ENCODE data around the gene CHIT1. TPM values are rescaled to one million over a fixed set of nuclear protein-coding genes. Genes with fewer than 3 reads are reported as not detected.
"Not testable (repeated sequence)": the region's sequence is repeated elsewhere in the genome, so short reads cannot be mapped to it uniquely, and the experiment has no call there.

Gene CHIT1
- total RNA-seq, 4 donors from 2014 or later: 0.07 to 0.77 TPM; not detected in 2

GRCh38 chr1:203252678-203253077 is 23.2 kb upstream of the CHIT1 start:
- intact Hi-C loops (cut with DNase I; ENCODE audit: low total_unique reads): no loop called here
- Histone ChIP-seq H3K27me3 (no peaks in the 10 kb centered on the region), H3K36me3 (no peaks in the 10 kb centered on the region), H3K4me3 (no peak overlapping the region), H3K9me3 (no peaks in the 10 kb centered on the region), H3K27ac (no peak overlapping the region), H3K4me1 (no peaks in the 10 kb centered on the region)
- TF ChIP-seq CTCF (IDR thresholded peaks at IDR 0.05): no peak
- TF ChIP-seq POLR2A (IDR thresholded peaks at IDR 0.05): no peak
- no peak for DNase-seq

DNA sequence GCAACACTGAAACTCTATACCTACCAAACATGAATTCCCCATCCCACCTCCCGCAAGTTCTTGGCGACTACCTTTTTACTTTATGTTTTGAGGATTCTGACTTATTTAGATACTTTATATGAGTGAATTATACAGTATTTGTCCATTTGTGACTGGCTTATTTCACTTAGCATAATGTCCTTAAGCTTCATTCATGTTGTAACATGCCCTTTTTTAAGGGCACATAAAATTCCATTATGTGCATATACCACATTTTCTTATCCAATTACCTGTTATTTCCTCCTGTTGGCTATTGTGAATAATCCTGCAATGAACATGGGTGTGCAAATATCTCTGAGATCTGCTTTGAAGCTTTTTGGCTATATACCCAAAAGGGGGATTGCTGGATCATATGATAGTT is 22.0 kb upstream of the CHIT1 start:
- H3K9me3 ChIP-seq: no peaks in the 10 kb centered on the region
- TF ChIP-seq POLR2A (IDR thresholded peaks at IDR 0.05): no peak
- H3K4me3 ChIP-seq: no peak overlapping the region
- H3K4me1 ChIP-seq: no peaks in the 10 kb centered on the region
- no peaks in the 10 kb centered on the region for H3K36me3 ChIP-seq
- intact Hi-C loops (cut with DNase I; ENCODE audit: low total_unique reads): no loop called here
- DNase-seq: no peak
- no peaks in the 10 kb centered on the region for H3K27me3 ChIP-seq
- no peak overlapping the region for H3K27ac ChIP-seq

DNA sequence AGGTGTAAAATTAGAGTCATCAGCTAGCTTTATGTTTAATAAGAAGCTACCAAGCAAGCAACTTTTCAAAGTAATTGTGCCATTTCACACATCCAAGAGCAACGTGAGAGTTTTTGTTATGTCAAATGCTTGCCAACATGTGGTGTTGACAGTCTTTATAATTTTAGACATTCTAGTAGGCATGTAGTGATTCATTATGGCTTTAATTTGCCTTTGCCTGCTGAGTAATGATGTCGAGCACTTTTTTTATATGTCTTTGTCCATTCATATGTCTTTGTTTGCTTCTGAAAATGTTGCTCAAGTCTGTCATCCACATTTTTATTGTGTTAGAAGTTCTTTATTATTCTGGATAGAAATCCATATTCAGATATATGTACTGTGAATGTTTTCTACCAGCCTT is 21.4 kb upstream of the CHIT1 start:
- H3K36me3 ChIP-seq: no peaks in the 10 kb centered on the region
- no peaks in the 10 kb centered on the region for H3K9me3 ChIP-seq
- intact Hi-C loops (cut with DNase I; ENCODE audit: low total_unique reads): no loop called here
- H3K27me3 ChIP-seq: no peaks in the 10 kb centered on the region
- no peak overlapping the region for H3K27ac ChIP-seq
- no peak overlapping the region for H3K4me3 ChIP-seq
- no peak for DNase-seq
- no peaks in the 10 kb centered on the region for H3K4me1 ChIP-seq
- no peak for TF ChIP-seq POLR2A (IDR thresholded peaks at IDR 0.05)
- TF ChIP-seq CTCF (IDR thresholded peaks at IDR 0.05): no peak

- H3K4me1 ChIP-seq: no peaks in the 10 kb centered on the region
- TF ChIP-seq POLR2A (IDR thresholded peaks at IDR 0.05): no peak
- TF ChIP-seq CTCF (IDR thresholded peaks at IDR 0.05): no peak
- no peak for DNase-seq
- no peak overlapping the region for H3K4me3 ChIP-seq
- intact Hi-C loops (cut with DNase I; ENCODE audit: low total_unique reads): no loop called here
- no peaks in the 10 kb centered on the region for H3K27me3 ChIP-seq
- no peaks in the 10 kb centered on the region for H3K9me3 ChIP-seq
- no peaks in the 10 kb centered on the region for H3K36me3 ChIP-seq
- no peak overlapping the region for H3K27ac ChIP-seq
Measured at GRCh38 chr1:203244776-203245175, 15.3 kb upstream of the CHIT1 start.

DNA sequence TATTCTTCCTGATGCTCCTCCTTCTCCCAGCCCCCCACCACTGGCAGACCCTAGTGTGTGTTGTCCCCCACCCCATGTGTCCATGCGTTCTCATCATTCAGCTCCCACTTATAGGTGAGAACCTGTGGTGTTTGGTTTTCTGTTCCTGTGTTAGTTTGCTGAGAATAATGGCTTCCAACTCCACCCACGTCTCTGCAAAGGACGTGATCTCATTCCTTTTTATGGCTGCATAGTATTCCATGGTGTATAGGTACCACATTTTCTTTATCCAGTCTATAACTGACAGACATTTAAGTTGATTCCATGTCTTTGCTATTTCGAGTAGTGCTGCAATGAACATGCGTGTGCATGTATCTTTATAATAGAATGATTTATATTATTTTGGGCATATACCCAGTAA is 12.2 kb upstream of the CHIT1 start:
- DNase-seq; H3K36me3 ChIP-seq; H3K9me3 ChIP-seq; H3K27me3 ChIP-seq; H3K27ac ChIP-seq; intact Hi-C loops (cut with DNase I; ENCODE audit: low total_unique reads); H3K4me1 ChIP-seq; H3K4me3 ChIP-seq: not testable (repeated sequence)

- Histone ChIP-seq H3K36me3 (no peaks in the 10 kb centered on the region), H3K27ac (no peak overlapping the region), H3K4me3 (no peak overlapping the region), H3K4me1 (no peaks in the 10 kb centered on the region), H3K27me3 (no peaks in the 10 kb centered on the region), H3K9me3 (peaks cover 0 to 10% of the 10 kb centered on the region in 2 donors)
- DNase-seq: no peak
- TF ChIP-seq CTCF (IDR thresholded peaks at IDR 0.05): no peak
- TF ChIP-seq POLR2A (IDR thresholded peaks at IDR 0.05): no peak
- intact Hi-C loops (cut with DNase I; ENCODE audit: low total_unique reads): no loop called here
Measured at GRCh38 chr1:203239526-203240305, 10.2 kb upstream of the CHIT1 start.

All from uterus (tissue), 4 donors.